ENCODE data around the gene ZNF638.
A peak's percentile ranks its signal among the peaks of the same experiment; 100 is the strongest.

- TF ChIP-seq, protein P1, sequence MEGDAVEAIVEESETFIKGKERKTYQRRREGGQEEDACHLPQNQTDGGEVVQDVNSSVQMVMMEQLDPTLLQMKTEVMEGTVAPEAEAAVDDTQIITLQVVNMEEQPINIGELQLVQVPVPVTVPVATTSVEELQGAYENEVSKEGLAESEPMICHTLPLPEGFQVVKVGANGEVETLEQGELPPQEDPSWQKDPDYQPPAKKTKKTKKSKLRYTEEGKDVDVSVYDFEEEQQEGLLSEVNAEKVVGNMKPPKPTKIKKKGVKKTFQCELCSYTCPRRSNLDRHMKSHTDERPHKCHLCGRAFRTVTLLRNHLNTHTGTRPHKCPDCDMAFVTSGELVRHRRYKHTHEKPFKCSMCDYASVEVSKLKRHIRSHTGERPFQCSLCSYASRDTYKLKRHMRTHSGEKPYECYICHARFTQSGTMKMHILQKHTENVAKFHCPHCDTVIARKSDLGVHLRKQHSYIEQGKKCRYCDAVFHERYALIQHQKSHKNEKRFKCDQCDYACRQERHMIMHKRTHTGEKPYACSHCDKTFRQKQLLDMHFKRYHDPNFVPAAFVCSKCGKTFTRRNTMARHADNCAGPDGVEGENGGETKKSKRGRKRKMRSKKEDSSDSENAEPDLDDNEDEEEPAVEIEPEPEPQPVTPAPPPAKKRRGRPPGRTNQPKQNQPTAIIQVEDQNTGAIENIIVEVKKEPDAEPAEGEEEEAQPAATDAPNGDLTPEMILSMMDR (IDR thresholded peaks at IDR 0.05) = peak in 1 of 4 experiments; percentile 24
- no peak for TF ChIP-seq POLR2A (IDR thresholded peaks at IDR 0.05)
These were observed 129.2 kb downstream of the ZNF638 start for GRCh38 chr2:71460595-71461303.
